Neural cell (in vitro differentiated cells): ENCODE data around the gene GLIS2. TPM values are rescaled to one million over a fixed set of nuclear protein-coding genes. Genes with fewer than 3 reads are reported as not detected.

Experiments
- H2AFZ ChIP-seq: fragments of 200-600, 300-800 bp; sonication (generic), shearing (Covaris generic); 2 replicates; pipeline ENCODE4 v1.6.0; 2014; ENCODE audit warnings: low read depth, mild to moderate bottlenecking, antibody characterized with exemption, low read length, moderate library complexity
- H3F3A ChIP-seq: fragments of 200-600 bp; shearing (Covaris generic); 2 replicates; pipeline ENCODE4 v1.6.1; 2016; ENCODE audit warnings: mild to moderate bottlenecking, moderate library complexity, mixed read lengths, antibody characterized with exemption, low read length; ENCODE audit not compliant: insufficient read depth, poor library complexity, severe bottlenecking
- H3K27ac ChIP-seq: fragments of 200-600, 300-800 bp; sonication (generic), shearing (Covaris generic); 2 replicates; pipeline ENCODE4 v1.5.1; 2014; ENCODE audit warnings: mild to moderate bottlenecking, low read length, moderate library complexity
- H3K27me3 ChIP-seq: fragments of 300-800, 200-600 bp; sonication (generic), shearing (Covaris generic); 2 replicates; pipeline ENCODE4 v1.6.0; 2014; ENCODE audit warnings: mild to moderate bottlenecking, low read depth, low read length, moderate library complexity; ENCODE audit not compliant: insufficient read depth
- H3K36me3 ChIP-seq: fragments of 300-800, 200-600 bp; sonication (generic), shearing (Covaris generic); 2 replicates; pipeline ENCODE4 v1.5.1; 2014; ENCODE audit warnings: mild to moderate bottlenecking, antibody characterized with exemption, low read length, moderate library complexity; ENCODE audit not compliant: insufficient read depth
- H3K4me2 ChIP-seq: fragments of 300-800, 200-600 bp; sonication (generic), shearing (Covaris generic); 2 replicates; pipeline ENCODE4 v1.6.0; 2014; ENCODE audit warnings: mild to moderate bottlenecking, low read length
- H3K4me3 ChIP-seq: fragments of 300-800, 200-600 bp; sonication (generic), shearing (Covaris generic); 2 replicates; pipeline ENCODE4 v1.5.1; 2014; ENCODE audit warnings: mild to moderate bottlenecking, low read length, moderate library complexity
- H3K79me2 ChIP-seq: fragments of 200-600 bp; shearing (Covaris generic); replicated peaks from 2 replicates; pipeline ENCODE4 v1.6.0; 2014; ENCODE audit warnings: mild to moderate bottlenecking, low read length, moderate library complexity; ENCODE audit not compliant: insufficient read depth
- H3K9ac ChIP-seq: fragments of 300-800, 200-600 bp; sonication (generic), shearing (Covaris generic); 2 replicates; pipeline ENCODE4 v1.6.1; 2016; ENCODE audit warnings: mild to moderate bottlenecking, low read length, mixed read lengths
- H3K9me2 ChIP-seq: fragments of 200-600 bp; shearing (Covaris generic); 2 replicates; pipeline ENCODE4 v1.6.1; 2016; ENCODE audit warnings: mild to moderate bottlenecking, low read length, mixed read lengths; ENCODE audit not compliant: insufficient read depth
- H3K9me3 ChIP-seq: fragments of 200-600, 300-800 bp; sonication (generic), shearing (Covaris generic); 2 replicates; pipeline ENCODE4 v1.6.1; 2016; ENCODE audit warnings: mild to moderate bottlenecking, mixed run types, low read length, moderate library complexity, mixed read lengths
- H4K20me1 ChIP-seq: fragments of 200-600 bp; shearing (Covaris generic); 2 replicates; pipeline ENCODE4 v1.6.1; 2016; ENCODE audit warnings: mild to moderate bottlenecking, mixed run types; ENCODE audit not compliant: insufficient read depth
- EP300 ChIP-seq: fragments of 450-650 bp; conservative IDR thresholded peaks from 2 replicates; pipeline ENCODE4 v1.6.1; 2014; ENCODE audit warnings: antibody characterized with exemption, mild to moderate bottlenecking, moderate library complexity; ENCODE audit not compliant: poor library complexity, severe bottlenecking
- EZH2 ChIP-seq: fragments of 200-600, 300-800 bp; shearing (Covaris generic), sonication (generic); IDR thresholded peaks from 2 replicates; pipeline ENCODE4 v1.6.1; 2014; ENCODE audit warnings: antibody characterized with exemption, low read length, borderline replicate concordance, mild to moderate bottlenecking; ENCODE audit not compliant: insufficient read depth, poor library complexity, severe bottlenecking
- MXI1 ChIP-seq: fragments of 450-650 bp; conservative IDR thresholded peaks from 2 replicates; pipeline ENCODE4 v1.6.1; 2014; ENCODE audit warnings: antibody characterized with exemption, mild to moderate bottlenecking; ENCODE audit not compliant: poor library complexity, severe bottlenecking
- POLR2AphosphoS5 ChIP-seq: IDR thresholded peaks from 2 replicates; pipeline ENCODE4 v1.6.1; 2012
- RAD21 ChIP-seq: fragments of 450-650 bp; conservative IDR thresholded peaks from 2 replicates; pipeline ENCODE4 v1.6.1; 2014; ENCODE audit warnings: antibody characterized with exemption, mild to moderate bottlenecking, moderate library complexity
- SMC3 ChIP-seq: fragments of 450-650 bp; conservative IDR thresholded peaks from 2 replicates; pipeline ENCODE4 v1.6.1; 2014; ENCODE audit warnings: antibody characterized with exemption, mild to moderate bottlenecking, moderate library complexity; ENCODE audit not compliant: poor library complexity
- TAF1 ChIP-seq: IDR thresholded peaks from 2 replicates; pipeline ENCODE4 v1.6.1; 2012; ENCODE audit warnings: low read depth
- polyA plus RNA-seq: library from polyadenylated mRNA; depleted of rRNA; stranded (reverse); fragments of >200 nt; gene quantifications from 2 replicates; pipeline ENCODE4 v1.2.3, GENCODE V29; 2014
- TF ChIP-seq, protein P1 (sequence below): fragments of 450-650 bp; IDR thresholded peaks from 2 replicates; pipeline ENCODE4 v1.5.1; 2014; ENCODE audit warnings: antibody characterized with exemption, mild to moderate bottlenecking, moderate library complexity; ENCODE audit not compliant: poor library complexity, severe bottlenecking
- TF ChIP-seq, protein P2 (sequence below): IDR thresholded peaks from 2 replicates; pipeline ENCODE4 v1.6.1; 2012; ENCODE audit warnings: borderline replicate concordance

The GLIS2 gene
- polyA plus RNA-seq, 1 donor from 2014 or later = 2.6 TPM

DNA sequence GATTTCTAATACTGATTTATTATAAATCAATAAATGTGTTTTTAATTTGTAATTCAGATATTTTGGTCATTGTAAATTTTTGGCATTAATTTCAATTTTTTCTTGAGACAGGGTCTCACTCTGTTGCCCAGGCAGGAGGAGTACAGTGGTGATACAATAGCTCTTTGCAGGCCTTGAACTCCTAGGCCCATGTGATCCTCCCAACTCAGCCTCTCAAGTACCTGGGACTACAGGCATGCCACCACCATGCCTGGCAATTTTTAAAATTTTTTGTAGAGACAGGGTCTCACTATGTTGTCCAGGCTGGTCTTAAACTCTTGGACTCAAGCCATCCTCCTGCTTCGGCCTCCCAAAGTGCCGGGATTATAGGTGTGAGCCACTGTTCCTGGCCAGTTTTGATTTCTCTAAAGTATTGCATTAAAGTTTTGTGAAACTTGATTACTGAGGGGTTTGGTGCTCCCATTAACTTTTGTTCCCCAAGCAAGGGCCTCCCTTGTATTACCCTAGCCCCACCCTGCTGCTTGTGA is 37.8 kb upstream of the GLIS2 start:
- no peak overlapping the region for H3K27ac ChIP-seq
- H3F3A ChIP-seq = no peaks in the 10 kb centered on the region
- H2AFZ ChIP-seq = no peak overlapping the region
- H3K9me3 ChIP-seq = no peaks in the 10 kb centered on the region
- no peaks in the 10 kb centered on the region for H3K9me2 ChIP-seq
- no peak overlapping the region for H3K4me2 ChIP-seq
- no peaks in the 10 kb centered on the region for H3K27me3 ChIP-seq
- no peaks in the 10 kb centered on the region for H3K79me2 ChIP-seq
- H3K36me3 ChIP-seq = no peaks in the 10 kb centered on the region
- TF ChIP-seq, protein P1, sequence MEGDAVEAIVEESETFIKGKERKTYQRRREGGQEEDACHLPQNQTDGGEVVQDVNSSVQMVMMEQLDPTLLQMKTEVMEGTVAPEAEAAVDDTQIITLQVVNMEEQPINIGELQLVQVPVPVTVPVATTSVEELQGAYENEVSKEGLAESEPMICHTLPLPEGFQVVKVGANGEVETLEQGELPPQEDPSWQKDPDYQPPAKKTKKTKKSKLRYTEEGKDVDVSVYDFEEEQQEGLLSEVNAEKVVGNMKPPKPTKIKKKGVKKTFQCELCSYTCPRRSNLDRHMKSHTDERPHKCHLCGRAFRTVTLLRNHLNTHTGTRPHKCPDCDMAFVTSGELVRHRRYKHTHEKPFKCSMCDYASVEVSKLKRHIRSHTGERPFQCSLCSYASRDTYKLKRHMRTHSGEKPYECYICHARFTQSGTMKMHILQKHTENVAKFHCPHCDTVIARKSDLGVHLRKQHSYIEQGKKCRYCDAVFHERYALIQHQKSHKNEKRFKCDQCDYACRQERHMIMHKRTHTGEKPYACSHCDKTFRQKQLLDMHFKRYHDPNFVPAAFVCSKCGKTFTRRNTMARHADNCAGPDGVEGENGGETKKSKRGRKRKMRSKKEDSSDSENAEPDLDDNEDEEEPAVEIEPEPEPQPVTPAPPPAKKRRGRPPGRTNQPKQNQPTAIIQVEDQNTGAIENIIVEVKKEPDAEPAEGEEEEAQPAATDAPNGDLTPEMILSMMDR = no peak
- TF ChIP-seq SMC3 = no peak
- TF ChIP-seq, protein P2, sequence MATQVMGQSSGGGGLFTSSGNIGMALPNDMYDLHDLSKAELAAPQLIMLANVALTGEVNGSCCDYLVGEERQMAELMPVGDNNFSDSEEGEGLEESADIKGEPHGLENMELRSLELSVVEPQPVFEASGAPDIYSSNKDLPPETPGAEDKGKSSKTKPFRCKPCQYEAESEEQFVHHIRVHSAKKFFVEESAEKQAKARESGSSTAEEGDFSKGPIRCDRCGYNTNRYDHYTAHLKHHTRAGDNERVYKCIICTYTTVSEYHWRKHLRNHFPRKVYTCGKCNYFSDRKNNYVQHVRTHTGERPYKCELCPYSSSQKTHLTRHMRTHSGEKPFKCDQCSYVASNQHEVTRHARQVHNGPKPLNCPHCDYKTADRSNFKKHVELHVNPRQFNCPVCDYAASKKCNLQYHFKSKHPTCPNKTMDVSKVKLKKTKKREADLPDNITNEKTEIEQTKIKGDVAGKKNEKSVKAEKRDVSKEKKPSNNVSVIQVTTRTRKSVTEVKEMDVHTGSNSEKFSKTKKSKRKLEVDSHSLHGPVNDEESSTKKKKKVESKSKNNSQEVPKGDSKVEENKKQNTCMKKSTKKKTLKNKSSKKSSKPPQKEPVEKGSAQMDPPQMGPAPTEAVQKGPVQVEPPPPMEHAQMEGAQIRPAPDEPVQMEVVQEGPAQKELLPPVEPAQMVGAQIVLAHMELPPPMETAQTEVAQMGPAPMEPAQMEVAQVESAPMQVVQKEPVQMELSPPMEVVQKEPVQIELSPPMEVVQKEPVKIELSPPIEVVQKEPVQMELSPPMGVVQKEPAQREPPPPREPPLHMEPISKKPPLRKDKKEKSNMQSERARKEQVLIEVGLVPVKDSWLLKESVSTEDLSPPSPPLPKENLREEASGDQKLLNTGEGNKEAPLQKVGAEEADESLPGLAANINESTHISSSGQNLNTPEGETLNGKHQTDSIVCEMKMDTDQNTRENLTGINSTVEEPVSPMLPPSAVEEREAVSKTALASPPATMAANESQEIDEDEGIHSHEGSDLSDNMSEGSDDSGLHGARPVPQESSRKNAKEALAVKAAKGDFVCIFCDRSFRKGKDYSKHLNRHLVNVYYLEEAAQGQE = no peak
- TF ChIP-seq EZH2 = no peak
- no peak for TF ChIP-seq POLR2AphosphoS5
- no peak for TF ChIP-seq MXI1
- no peak for TF ChIP-seq EP300
- TF ChIP-seq RAD21 = no peak
- TF ChIP-seq TAF1 = no peak
- no peaks in the 10 kb centered on the region for H4K20me1 ChIP-seq
- no peak overlapping the region for H3K9ac ChIP-seq
- no peak overlapping the region for H3K4me3 ChIP-seq

DNA sequence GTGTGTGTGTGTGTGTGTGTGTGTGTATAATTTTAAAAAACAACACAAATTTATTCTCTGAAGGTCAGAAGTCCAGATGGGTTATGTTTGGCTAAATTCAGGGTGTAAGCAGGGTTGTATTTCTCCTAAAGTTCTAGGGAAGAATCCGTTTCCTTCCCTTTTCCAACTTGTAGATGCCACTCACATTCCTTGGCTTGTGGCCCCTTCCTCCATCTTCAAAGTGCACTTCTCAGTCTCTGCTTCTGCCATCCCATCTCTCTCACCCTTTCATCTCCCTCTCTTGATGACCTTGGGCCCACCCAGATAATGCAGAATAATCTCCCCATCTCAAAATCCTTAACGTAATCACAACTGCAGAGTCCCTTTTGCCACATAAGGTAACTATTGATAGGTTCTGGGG is 35.2 kb upstream of the GLIS2 start:
- Histone ChIP-seq H3K79me2 (no peaks in the 10 kb centered on the region), H2AFZ (no peak overlapping the region), H3K4me2 (no peak overlapping the region), H3F3A (no peaks in the 10 kb centered on the region), H3K27me3 (no peaks in the 10 kb centered on the region), H3K9me2 (no peaks in the 10 kb centered on the region), H3K27ac (no peak overlapping the region), H3K9me3 (no peaks in the 10 kb centered on the region), H3K4me3 (no peak overlapping the region), H3K9ac (no peak overlapping the region), H4K20me1 (no peaks in the 10 kb centered on the region), H3K36me3 (no peaks in the 10 kb centered on the region)
- TF ChIP-seq SMC3 (no peak), POLR2AphosphoS5 (no peak)
- TF ChIP-seq, protein P1 = no peak
